ENCODE results near the gene CTSE.

Gene CTSE

GRCh38 chr1:206020393-206021007 is 3.2 kb downstream of the CTSE start:
- no peak for TF ChIP-seq CTCF (IDR thresholded peaks at IDR 0.05; ENCODE audit: control insufficient read depth, extremely low read depth, insufficient read depth)
- no peak for DNase-seq (ENCODE audit: low read depth)
- H3K4me3 ChIP-seq (ENCODE audit: low read depth, low read length): no peak overlapping the region

GRCh38 chr1:206015071-206015470 is 8.6 kb downstream of the CTSE start:
- H3K4me3 ChIP-seq (ENCODE audit: low read depth, low read length): no peak overlapping the region
- TF ChIP-seq CTCF (IDR thresholded peaks at IDR 0.05; ENCODE audit: control insufficient read depth, extremely low read depth, insufficient read depth): no peak

GRCh38 chr1:206014601-206015000 is 9.1 kb downstream of the CTSE start:
- DNase-seq (ENCODE audit: low read depth): no peak
- no peak overlapping the region for H3K4me3 ChIP-seq (ENCODE audit: low read depth, low read length)
- no peak for TF ChIP-seq CTCF (IDR thresholded peaks at IDR 0.05; ENCODE audit: control insufficient read depth, extremely low read depth, insufficient read depth)

More at GRCh38 chr1:206015071-206015470, 8.6 kb downstream of the CTSE start:
- DNase-seq (ENCODE audit: low read depth): no peak

GRCh38 chr1:206013026-206013795 is 10.5 kb downstream of the CTSE start:
- no peak for TF ChIP-seq CTCF (IDR thresholded peaks at IDR 0.05; ENCODE audit: control insufficient read depth, extremely low read depth, insufficient read depth)
- DNase-seq (ENCODE audit: low read depth): no peak
- no peak overlapping the region for H3K4me3 ChIP-seq (ENCODE audit: low read depth, low read length)

- no peak for DNase-seq (ENCODE audit: low read depth)
- no peak overlapping the region for H3K4me3 ChIP-seq (ENCODE audit: low read depth, low read length)
- TF ChIP-seq CTCF (IDR thresholded peaks at IDR 0.05; ENCODE audit: control insufficient read depth, extremely low read depth, insufficient read depth): no peak
These were observed 11.4 kb downstream of the CTSE start for GRCh38 chr1:206012086-206012859.

- no peak for TF ChIP-seq CTCF (IDR thresholded peaks at IDR 0.05; ENCODE audit: control insufficient read depth, extremely low read depth, insufficient read depth)
- H3K4me3 ChIP-seq (ENCODE audit: low read depth, low read length): no peak overlapping the region
- DNase-seq (ENCODE audit: low read depth): no peak
These were observed 12.6 kb downstream of the CTSE start for GRCh38 chr1:206011057-206011456.

All from LNCaP clone FGC (cell line).